GM19238 (cell line): ENCODE results near the gene SQOR.

Experiments
- DNase-seq: peaks from one replicate; pipeline ENCODE4 v3.0.0; 2011; ENCODE audit warnings: low spot score; ENCODE audit not compliant: insufficient read length

SQOR gene

GRCh38 chr15:45634432-45635190, at the start of gene SQOR:
TSS of gene SQOR (plus strand) at chr15:45635029. CDS start at chr15:45658924, 23,895 bp downstream.
- peak; percentile 53 for DNase-seq

- DNase-seq: no peak
These were observed 49.6 kb upstream of the SQOR start for GRCh38 chr15:45585069-45585791.

GRCh38 chr15:45586125-45586524, 48.7 kb upstream of the SQOR start:
- no peak for DNase-seq

- DNase-seq: no peak
These were observed 48.2 kb upstream of the SQOR start for GRCh38 chr15:45586601-45587094.

GRCh38 chr15:45587095-45587862, 47.5 kb upstream of the SQOR start, which contains the start of gene BLOC1S6:
TSS of gene BLOC1S6 (plus strand) at chr15:45587379. CDS start at chr15:45587444, 65 bp downstream.
- DNase-seq: peak; percentile 67

GRCh38 chr15:45587863-45588170, 47.0 kb upstream of the SQOR start:
- no peak for DNase-seq

GRCh38 chr15:45588219-45588875, 46.5 kb upstream of the SQOR start:
- DNase-seq: no peak

- no peak for DNase-seq
These were observed 45.6 kb upstream of the SQOR start for GRCh38 chr15:45589256-45589655.

- no peak for DNase-seq
These were observed 40.5 kb upstream of the SQOR start for GRCh38 chr15:45594319-45594718.

GRCh38 chr15:45594835-45595530, 39.8 kb upstream of the SQOR start:
- no peak for DNase-seq

GRCh38 chr15:45603881-45604280, 30.9 kb upstream of the SQOR start:
- no peak for DNase-seq

- DNase-seq: no peak
These were observed 30.5 kb upstream of the SQOR start for GRCh38 chr15:45604326-45604725.

GRCh38 chr15:45606413-45606812, 28.4 kb upstream of the SQOR start:
- no peak for DNase-seq

GRCh38 chr15:45606841-45607240, 28.0 kb upstream of the SQOR start:
- DNase-seq: no peak

GRCh38 chr15:45611305-45611704, 23.5 kb upstream of the SQOR start:
- DNase-seq: no peak

GRCh38 chr15:45612790-45613415, 21.9 kb upstream of the SQOR start:
- DNase-seq: no peak

GRCh38 chr15:45616901-45617323, 17.9 kb upstream of the SQOR start:
- DNase-seq: no peak

- DNase-seq: no peak
These were observed 16.0 kb upstream of the SQOR start for GRCh38 chr15:45618813-45619212.

GRCh38 chr15:45628136-45628535, 6.7 kb upstream of the SQOR start:
- DNase-seq: no peak
